Spleen (tissue), 11 donors: ENCODE measurements around the gene BCL11B. TPM values are rescaled to one million over a fixed set of nuclear protein-coding genes. Genes with fewer than 3 reads are reported as not detected.

ENCODE experiments used
- DNase-seq: peaks from one replicate; pipeline ENCODE4 v3.0.0-alpha.2; 2020
- H3K27ac ChIP-seq, 8 donors: fragments of 200-600 bp; sonication (generic) in 7 of 8; 1 replicate in 4 of 8; 2 replicates in 4 of 8; pipeline versions ENCODE4 v1.5.0 to v1.8.0; 2016 to 2021; ENCODE audit warnings: inconsistent platforms in 4 of 8, mild to moderate bottlenecking in 4 of 8, moderate library complexity in 1 of 8
- H3K27me3 ChIP-seq, 7 donors: fragments of 200-600 bp; sonication (generic) in 6 of 7; replicated peaks in 1 of 7; 1 replicate in 4 of 7; 2 replicates in 3 of 7; pipeline versions ENCODE4 v1.5.0 to v1.8.0; 2016 to 2021; ENCODE audit warnings: inconsistent platforms in 3 of 7, mild to moderate bottlenecking in 1 of 7
- H3K36me3 ChIP-seq, 6 donors: fragments of 200-600 bp; sonication (generic) in 5 of 6; 1 replicate in 4 of 6; 2 replicates in 2 of 6; pipeline versions ENCODE4 v1.5.0 to v1.8.0; 2016 to 2021; ENCODE audit warnings: inconsistent platforms in 2 of 6
- H3K4me1 ChIP-seq, 6 donors: fragments of 200-600 bp; sonication (generic) in 5 of 6; 1 replicate in 3 of 6; 2 replicates in 3 of 6; pipeline versions ENCODE4 v1.5.0 to v1.8.0; 2016 to 2021; ENCODE audit warnings: inconsistent platforms in 3 of 6
- H3K4me3 ChIP-seq, 8 donors: fragments of 200-600 bp; sonication (generic) in 7 of 8; 1 replicate in 4 of 8; 2 replicates in 4 of 8; pipeline versions ENCODE4 v1.5.0 to v1.8.0; 2016 to 2021; ENCODE audit warnings: inconsistent platforms in 4 of 8, mild to moderate bottlenecking in 4 of 8, moderate library complexity in 2 of 8
- H3K9me3 ChIP-seq, 8 donors: fragments of 200-600 bp; sonication (generic) in 7 of 8; 1 replicate in 4 of 8; 2 replicates in 4 of 8; pipeline versions ENCODE4 v1.5.0 to v1.8.0; 2016 to 2021; ENCODE audit warnings: inconsistent platforms in 4 of 8
- CTCF ChIP-seq, 11 experiments: fragments of 200-600 bp in 7 of 11; fragments of 450-650 bp in 4 of 11; sonication (generic) in 4 of 11; IDR thresholded peaks in 8 of 11; conservative IDR thresholded peaks in 3 of 11; 1 replicate in 7 of 11; 2 replicates in 4 of 11; pipeline versions ENCODE4 v1.4.0 to v1.8.0; 2016 to 2021; ENCODE audit warnings: antibody characterized with exemption in 11 of 11, inconsistent platforms in 4 of 11, mild to moderate bottlenecking in 1 of 11
- POLR2A ChIP-seq, 3 donors: fragments of 450-650 bp; IDR thresholded peaks; one replicate each; pipeline ENCODE4 v1.5.1; 2017; ENCODE audit warnings: antibody characterized with exemption in 3 of 3, mild to moderate bottlenecking in 1 of 3
- POLR2AphosphoS5 ChIP-seq, 3 donors: sonication (generic); formaldehyde crosslinking; IDR thresholded peaks; one replicate each; pipeline ENCODE4 v1.5.1; 2017; ENCODE audit warnings: antibody characterized with exemption in 3 of 3
- WGBS, 5 donors: extraction: QIAGEN DNeasy Blood & Tissue Kit in 3 of 5; methylation state at CpG; one replicate each; pipeline versions ENCODE4 v1.1.5 to v1.1.7; 2013 to 2018; 5-methylcytosine and 5-hydroxymethylcytosine counted together
- intact Hi-C: fragments of 100-400 bp; cut with DNase I; formaldehyde crosslinking; loops from one replicate; pipeline ENCODE4 v1.15.0; 2023; ENCODE audit warnings: low total_unique reads
- polyA plus RNA-seq, 3 donors: library from polyadenylated mRNA; stranded (reverse); fragments of 200-250 nt; gene quantifications; one replicate each; pipeline ENCODE4 v1.2.1, GENCODE V29; 2013
- total RNA-seq, 7 donors: library from RNA; depleted of rRNA in 3 of 7; stranded (reverse); fragments of >200 nt in 3 of 7; fragmentation: NEBNext Ultra II Directional in 4 of 7; extraction: Animal tissue kit (Norgen Biotek cat#: 25700) in 4 of 7; gene quantifications; one replicate each; pipeline versions ENCODE4 v1.1.0 to v1.2.1, GENCODE V29; 2016 to 2021
- donor health status: healthy with polysubstance abuse.
- donor health status: DM: no; HTN: no; CAD: no; lungs with moderate emphysema.
- donor health status: DM: no; HTN: no; CAD: no.
- donor health status: Bipolar disorder and iron deficiency.
- donor health status: healthy.
- donor health status: DM: no; HTN: no; CAD: no.
- donor health status: DM: yes; HTN: yes; CAD: no.

Gene BCL11B
- total and polyA plus RNA-seq, 10 donors: 0.74 to 21.1 (median 11.4) TPM

- 85 to 92% (median 91%) methylated on average over 10 of the region's 10 CpGs for WGBS, 5 donors
These were observed 146.9 kb downstream of the BCL11B start for GRCh38 chr14:99125113-99125512.

GRCh38 chr14:99124482-99125105 lies 147.4 kb downstream of the BCL11B start:
- no peak overlapping the region for H3K27ac ChIP-seq
- TF ChIP-seq POLR2AphosphoS5 (IDR thresholded peaks at IDR 0.05) (no peak), CTCF (IDR thresholded peaks at IDR 0.05 in 8 of 11, conservative IDR thresholded peaks at IDR 0.05 in 3 of 11) (no peak), POLR2A (IDR thresholded peaks at IDR 0.05) (no peak)
- peak; percentile 48 for DNase-seq
- 85 to 92% (median 90%) methylated on average over 4 to 10 of the region's 10 CpGs for WGBS, 5 donors
- H3K36me3 ChIP-seq: no peaks in the 10 kb centered on the region
- no peak overlapping the region for H3K4me3 ChIP-seq
- H3K4me1 ChIP-seq: peaks cover 0 to 4% (median 0%) of the 10 kb centered on the region in 6 donors
- intact Hi-C loops: no loop called here
- peaks cover 0 to 19% (median 0%) of the 10 kb centered on the region in 7 donors for H3K27me3 ChIP-seq
- H3K9me3 ChIP-seq: peaks cover 0 to 7% (median 0%) of the 10 kb centered on the region in 8 donors

More at GRCh38 chr14:99125113-99125512, 146.9 kb downstream of the BCL11B start:
- DNase-seq: no peak
- Histone ChIP-seq H3K4me1 (peaks cover 0 to 4% (median 0%) of the 10 kb centered on the region in 6 donors), H3K36me3 (no peaks in the 10 kb centered on the region), H3K4me3 (no peak overlapping the region), H3K27me3 (peaks cover 0 to 14% (median 0%) of the 10 kb centered on the region in 7 donors), H3K9me3 (peaks cover 0 to 7% (median 0%) of the 10 kb centered on the region in 8 donors), H3K27ac (no peak overlapping the region)
- TF ChIP-seq POLR2AphosphoS5 (IDR thresholded peaks at IDR 0.05): no peak
- no peak for TF ChIP-seq CTCF (IDR thresholded peaks at IDR 0.05 in 8 of 11, conservative IDR thresholded peaks at IDR 0.05 in 3 of 11)
- TF ChIP-seq POLR2A (IDR thresholded peaks at IDR 0.05): no peak
- intact Hi-C loops: no loop called here

GRCh38 chr14:99123208-99123870 lies 148.7 kb downstream of the BCL11B start:
- H3K4me3 ChIP-seq: no peak overlapping the region
- peak; percentile 40 for DNase-seq
- H3K27me3 ChIP-seq: peaks cover 0 to 31% (median 5%) of the 10 kb centered on the region in 7 donors
- H3K4me1 ChIP-seq: peaks cover 0 to 2% (median 0%) of the 10 kb centered on the region in 6 donors
- H3K36me3 ChIP-seq: no peaks in the 10 kb centered on the region
- H3K27ac ChIP-seq: no peak overlapping the region
- H3K9me3 ChIP-seq: peaks cover 0 to 7% (median 0%) of the 10 kb centered on the region in 8 donors
- intact Hi-C loops: no loop called here
- TF ChIP-seq CTCF (IDR thresholded peaks at IDR 0.05 in 8 of 11, conservative IDR thresholded peaks at IDR 0.05 in 3 of 11): no peak
- TF ChIP-seq POLR2A (IDR thresholded peaks at IDR 0.05): no peak
- TF ChIP-seq POLR2AphosphoS5 (IDR thresholded peaks at IDR 0.05): no peak
- 86 to 94% (median 89%) methylated on average over 9 of the region's 9 CpGs for WGBS, 5 donors

- Histone ChIP-seq H3K36me3 (no peaks in the 10 kb centered on the region), H3K27me3 (peaks cover 0 to 39% (median 9%) of the 10 kb centered on the region in 7 donors), H3K9me3 (peaks cover 0 to 7% (median 0%) of the 10 kb centered on the region in 8 donors), H3K4me1 (peaks cover 0 to 4% (median 0%) of the 10 kb centered on the region in 6 donors), H3K4me3 (no peak overlapping the region), H3K27ac (no peak overlapping the region)
- TF ChIP-seq POLR2AphosphoS5 (IDR thresholded peaks at IDR 0.05) (no peak), CTCF (IDR thresholded peaks at IDR 0.05 in 8 of 11, conservative IDR thresholded peaks at IDR 0.05 in 3 of 11) (no peak), POLR2A (IDR thresholded peaks at IDR 0.05) (no peak)
- WGBS, 5 donors: 70 to 83% (median 83%) methylated on average over 18 of the region's 18 CpGs
- intact Hi-C loops: no loop called here
- DNase-seq: no peak
These were observed 149.4 kb downstream of the BCL11B start for GRCh38 chr14:99122521-99123125.
